Subcutaneous adipose tissue (tissue), 4 donors: ENCODE data around the gene THBS3. TPM values are rescaled to one million over a fixed set of nuclear protein-coding genes. Genes with fewer than 3 reads are reported as not detected.

Experiments
- CTCF ChIP-seq: fragments of 450-650 bp; IDR thresholded peaks from one replicate; pipeline ENCODE4 v1.5.1; 2016; ENCODE audit warnings: low read depth, mild to moderate bottlenecking, control low read depth, antibody characterized with exemption, moderate library complexity
- total RNA-seq, 4 donors: library from RNA; depleted of rRNA; stranded (reverse); fragments of >200 nt; gene quantifications; one replicate each; pipeline ENCODE4 v1.1.0, GENCODE V29; 2016

THBS3 gene
- total RNA-seq, 4 donors from 2014 or later: 8.8 to 21.1 (median 15.6) TPM

DNA sequence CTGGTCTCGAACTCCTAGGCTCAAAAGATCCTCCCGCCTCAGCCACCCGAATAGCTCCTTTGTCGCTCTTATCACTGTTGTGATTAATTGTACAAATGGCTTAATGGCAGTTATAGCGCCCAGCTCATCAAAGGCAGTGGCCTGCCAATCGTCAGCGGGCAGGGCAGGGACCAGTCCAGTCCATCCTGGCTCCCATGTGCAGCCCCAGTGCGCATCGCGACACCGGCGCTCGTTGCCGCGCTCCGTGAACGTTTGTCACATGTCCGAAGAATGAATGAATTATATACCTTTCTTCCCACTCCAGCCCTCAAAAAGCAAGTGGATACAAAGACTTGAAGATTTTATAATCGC, 19.2 kb upstream of the THBS3 start:
- TF ChIP-seq CTCF: no peak

DNA sequence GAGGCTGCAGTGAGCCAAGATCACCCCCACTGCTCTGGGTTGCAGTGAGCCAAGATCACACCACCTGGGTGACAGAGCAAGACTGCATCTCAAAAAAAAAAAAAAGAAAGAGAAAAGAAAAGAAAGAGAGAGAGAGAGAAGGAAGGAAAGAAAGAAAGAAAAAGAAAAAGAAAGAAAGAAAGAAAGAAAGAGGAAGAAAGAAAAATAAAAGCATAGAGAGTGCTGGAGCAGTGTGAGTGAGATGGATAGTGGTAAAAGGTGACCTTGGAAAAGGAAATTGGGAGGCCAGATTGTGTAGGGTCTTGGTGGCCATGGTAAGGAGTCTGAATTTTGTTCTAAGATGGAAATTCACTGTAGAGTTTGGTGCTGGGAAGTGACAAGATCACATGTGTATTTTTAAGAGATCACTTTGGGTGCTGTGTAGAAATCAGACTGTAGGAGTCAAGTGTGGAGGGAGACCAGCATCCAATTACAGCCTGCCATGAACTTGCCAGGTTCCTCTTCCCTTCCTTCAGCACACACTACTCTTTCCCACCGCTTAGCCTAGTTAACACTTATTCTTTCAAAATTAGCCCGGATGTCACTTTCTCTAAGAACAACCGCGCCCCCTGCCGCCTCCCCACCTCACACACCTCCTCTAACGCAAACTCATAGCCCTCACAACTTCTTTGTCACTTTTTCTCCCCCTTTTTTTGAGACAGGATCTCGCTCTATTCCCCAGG, 18.7 kb upstream of the THBS3 start:
- no peak for TF ChIP-seq CTCF

DNA sequence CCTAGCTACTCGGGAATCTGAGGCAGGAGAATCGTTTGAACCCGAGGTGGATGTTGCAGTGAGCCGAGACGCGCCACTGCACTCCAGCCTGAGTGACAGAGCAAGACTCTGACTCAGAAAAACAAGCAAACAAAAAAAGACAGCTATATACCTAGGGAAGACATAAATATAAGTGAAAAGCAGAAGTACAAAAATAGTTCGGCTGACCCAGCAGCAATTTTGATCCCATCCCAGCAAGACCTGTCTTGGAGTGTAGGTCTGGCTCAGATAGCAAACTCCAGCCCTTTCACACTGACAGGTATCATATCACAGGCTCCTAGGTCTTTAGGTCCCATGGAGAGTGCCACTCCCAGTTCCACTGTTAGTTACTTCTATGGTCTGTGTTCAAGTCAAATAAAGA, 15.3 kb upstream of the THBS3 start:
- TF ChIP-seq CTCF: no peak

GRCh38 chr1:155219592-155220031, 11.9 kb upstream of the THBS3 start:
- TF ChIP-seq CTCF: no peak

- TF ChIP-seq CTCF: no peak
Observed at GRCh38 chr1:155218854-155219591, 11.3 kb upstream of the THBS3 start.

GRCh38 chr1:155210314-155211104, 2.8 kb upstream of the THBS3 start:
- no peak for TF ChIP-seq CTCF

- no peak for TF ChIP-seq CTCF
Observed at GRCh38 chr1:155209312-155209721, 1.6 kb upstream of the THBS3 start.
